ENCODE data around the gene TRPM4.

The TRPM4 gene

DNA sequence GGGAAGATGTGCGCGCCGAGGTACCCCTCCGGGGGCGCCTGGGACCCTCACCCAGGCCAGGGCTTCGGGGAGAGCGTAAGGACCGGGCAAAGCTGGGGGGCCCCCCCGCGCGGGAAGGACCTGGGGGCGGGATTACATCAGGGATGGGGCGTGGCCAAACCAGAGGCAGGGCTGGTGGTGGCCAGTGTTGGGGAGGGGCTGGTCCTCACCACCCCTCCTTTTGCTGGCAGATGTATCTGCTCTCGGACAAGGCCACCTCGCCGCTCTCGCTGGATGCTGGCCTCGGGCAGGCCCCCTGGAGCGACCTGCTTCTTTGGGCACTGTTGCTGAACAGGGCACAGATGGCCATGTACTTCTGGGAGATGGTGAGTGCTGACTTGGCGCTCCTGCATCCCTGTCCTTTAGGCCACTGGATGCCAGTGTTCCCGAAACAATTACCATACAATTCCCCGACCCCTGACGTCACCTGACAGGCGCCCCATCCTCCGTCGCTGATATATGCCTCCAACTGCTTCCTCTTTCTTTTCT, 25.3 kb downstream of the TRPM4 start:
- DNase-seq, result no peak
- no peak overlapping the region for H3K4me3 ChIP-seq (ENCODE audit: low read depth in 1 of 2, low read length in 2 of 2)
- H4K20me1 ChIP-seq (ENCODE audit: insufficient read depth, low read length), result no peaks in the 10 kb centered on the region
- ATAC-seq (ENCODE audit: insufficient read depth, low read depth), result no peak
- H3K36me3 ChIP-seq (ENCODE audit: insufficient read depth, low read length), result no peaks in the 10 kb centered on the region
- no peak overlapping the region for H3K4me2 ChIP-seq (ENCODE audit: insufficient read depth, low read length)
- H2AFZ ChIP-seq (ENCODE audit: low read depth, low read length), result no peak overlapping the region
- H3K79me2 ChIP-seq (ENCODE audit: insufficient read depth, low read length), result no peaks in the 10 kb centered on the region
- no peak overlapping the region for H3K27ac ChIP-seq (ENCODE audit: low read length)
- peaks cover 3% of the 10 kb centered on the region for H3K9me3 ChIP-seq (ENCODE audit: insufficient read depth, low read length, severe bottlenecking)
- H3K9ac ChIP-seq (ENCODE audit: low read depth, low read length), result no peak overlapping the region
- no peaks in the 10 kb centered on the region for H3K27me3 ChIP-seq (ENCODE audit: insufficient read depth, low read length, poor library complexity)
- TF ChIP-seq, protein P1, sequence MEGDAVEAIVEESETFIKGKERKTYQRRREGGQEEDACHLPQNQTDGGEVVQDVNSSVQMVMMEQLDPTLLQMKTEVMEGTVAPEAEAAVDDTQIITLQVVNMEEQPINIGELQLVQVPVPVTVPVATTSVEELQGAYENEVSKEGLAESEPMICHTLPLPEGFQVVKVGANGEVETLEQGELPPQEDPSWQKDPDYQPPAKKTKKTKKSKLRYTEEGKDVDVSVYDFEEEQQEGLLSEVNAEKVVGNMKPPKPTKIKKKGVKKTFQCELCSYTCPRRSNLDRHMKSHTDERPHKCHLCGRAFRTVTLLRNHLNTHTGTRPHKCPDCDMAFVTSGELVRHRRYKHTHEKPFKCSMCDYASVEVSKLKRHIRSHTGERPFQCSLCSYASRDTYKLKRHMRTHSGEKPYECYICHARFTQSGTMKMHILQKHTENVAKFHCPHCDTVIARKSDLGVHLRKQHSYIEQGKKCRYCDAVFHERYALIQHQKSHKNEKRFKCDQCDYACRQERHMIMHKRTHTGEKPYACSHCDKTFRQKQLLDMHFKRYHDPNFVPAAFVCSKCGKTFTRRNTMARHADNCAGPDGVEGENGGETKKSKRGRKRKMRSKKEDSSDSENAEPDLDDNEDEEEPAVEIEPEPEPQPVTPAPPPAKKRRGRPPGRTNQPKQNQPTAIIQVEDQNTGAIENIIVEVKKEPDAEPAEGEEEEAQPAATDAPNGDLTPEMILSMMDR (IDR thresholded peaks at IDR 0.05; ENCODE audit: borderline replicate concordance, extremely low read depth, low read length, poor library complexity, severe bottlenecking), result no peak
- TF ChIP-seq EZH2 (IDR thresholded peaks at IDR 0.05; ENCODE audit: borderline replicate concordance, low read depth, low read length, severe bottlenecking), result no peak
- no peaks in the 10 kb centered on the region for H3K4me1 ChIP-seq (ENCODE audit: insufficient read depth, low read length)

DNA sequence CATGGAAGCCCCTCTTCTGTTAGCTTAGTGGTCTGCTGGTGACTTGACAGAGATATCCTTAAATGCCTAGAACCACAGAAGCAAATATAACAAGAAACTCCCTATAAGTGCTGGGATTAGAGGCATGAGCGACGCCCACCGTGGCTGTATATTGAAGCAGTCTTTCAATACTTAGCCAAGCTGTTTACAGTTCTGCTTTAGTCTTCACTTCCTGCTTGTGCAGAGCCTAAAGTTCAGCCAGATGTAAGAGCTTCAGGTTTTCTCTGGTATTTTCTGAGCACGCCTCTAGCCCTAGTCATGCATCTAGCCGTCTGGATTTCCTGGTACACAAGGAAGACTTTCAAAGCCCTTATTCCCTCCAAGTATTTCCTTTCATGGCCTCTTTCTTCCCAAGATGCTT, 28.5 kb downstream of the TRPM4 start:
- no peak overlapping the region for H3K9ac ChIP-seq (ENCODE audit: low read depth, low read length)
- H3K4me1 ChIP-seq (ENCODE audit: insufficient read depth, low read length), result peaks cover 13% of the 10 kb centered on the region
- ATAC-seq (ENCODE audit: insufficient read depth, low read depth) (no peak), DNase-seq (no peak)
- no peak overlapping the region for H3K4me2 ChIP-seq (ENCODE audit: insufficient read depth, low read length)
- H3K4me3 ChIP-seq (ENCODE audit: low read depth in 1 of 2, low read length in 2 of 2), result no peak overlapping the region
- H3K79me2 ChIP-seq (ENCODE audit: insufficient read depth, low read length), result no peaks in the 10 kb centered on the region
- no peaks in the 10 kb centered on the region for H3K36me3 ChIP-seq (ENCODE audit: insufficient read depth, low read length)
- no peak overlapping the region for H3K27ac ChIP-seq (ENCODE audit: low read length)
- H2AFZ ChIP-seq (ENCODE audit: low read depth, low read length), result 0 out of 2 replicates have a peak overlapping the region, but pooled peaks have one; percentile 17
- no peak for TF ChIP-seq EZH2 (IDR thresholded peaks at IDR 0.05; ENCODE audit: borderline replicate concordance, low read depth, low read length, severe bottlenecking)
- TF ChIP-seq, protein P1 (IDR thresholded peaks at IDR 0.05; ENCODE audit: borderline replicate concordance, extremely low read depth, low read length, poor library complexity, severe bottlenecking), result no peak
- H3K9me3 ChIP-seq (ENCODE audit: insufficient read depth, low read length, severe bottlenecking), result peaks cover 8% of the 10 kb centered on the region
- no peaks in the 10 kb centered on the region for H4K20me1 ChIP-seq (ENCODE audit: insufficient read depth, low read length)
- H3K27me3 ChIP-seq (ENCODE audit: insufficient read depth, low read length, poor library complexity), result no peaks in the 10 kb centered on the region

DNA sequence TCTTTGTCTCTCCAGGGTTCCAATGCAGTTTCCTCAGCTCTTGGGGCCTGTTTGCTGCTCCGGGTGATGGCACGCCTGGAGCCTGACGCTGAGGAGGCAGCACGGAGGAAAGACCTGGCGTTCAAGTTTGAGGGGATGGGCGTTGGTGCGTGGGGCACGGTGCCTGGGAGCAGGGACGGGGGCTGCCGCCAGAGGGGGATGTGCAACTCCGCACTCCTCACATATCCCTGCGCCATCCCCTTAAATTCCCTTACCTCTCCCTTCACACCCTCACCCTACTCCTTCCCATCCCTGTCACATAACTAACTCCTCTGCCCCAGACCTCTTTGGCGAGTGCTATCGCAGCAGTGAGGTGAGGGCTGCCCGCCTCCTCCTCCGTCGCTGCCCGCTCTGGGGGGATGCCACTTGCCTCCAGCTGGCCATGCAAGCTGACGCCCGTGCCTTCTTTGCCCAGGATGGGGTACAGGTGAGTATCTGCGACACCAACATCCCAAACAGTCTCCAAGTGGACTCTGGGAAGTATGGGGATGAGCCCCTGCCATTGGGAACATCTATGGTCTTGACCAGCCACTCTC, 31.1 kb downstream of the TRPM4 start:
- ATAC-seq (ENCODE audit: insufficient read depth, low read depth) (no peak), DNase-seq (no peak)
- H3K9ac ChIP-seq (ENCODE audit: low read depth, low read length), result no peak overlapping the region
- H2AFZ ChIP-seq (ENCODE audit: low read depth, low read length), result no peak overlapping the region
- H3K4me2 ChIP-seq (ENCODE audit: insufficient read depth, low read length), result no peak overlapping the region
- no peak overlapping the region for H3K4me3 ChIP-seq (ENCODE audit: low read depth in 1 of 2, low read length in 2 of 2)
- no peak overlapping the region for H3K27ac ChIP-seq (ENCODE audit: low read length)
- peaks cover 13% of the 10 kb centered on the region for H3K4me1 ChIP-seq (ENCODE audit: insufficient read depth, low read length)
- no peaks in the 10 kb centered on the region for H3K79me2 ChIP-seq (ENCODE audit: insufficient read depth, low read length)
- H3K9me3 ChIP-seq (ENCODE audit: insufficient read depth, low read length, severe bottlenecking), result peaks cover 8% of the 10 kb centered on the region
- no peaks in the 10 kb centered on the region for H3K27me3 ChIP-seq (ENCODE audit: insufficient read depth, low read length, poor library complexity)
- TF ChIP-seq, protein P1 (IDR thresholded peaks at IDR 0.05; ENCODE audit: borderline replicate concordance, extremely low read depth, low read length, poor library complexity, severe bottlenecking), result no peak
- no peaks in the 10 kb centered on the region for H3K36me3 ChIP-seq (ENCODE audit: insufficient read depth, low read length)
- H4K20me1 ChIP-seq (ENCODE audit: insufficient read depth, low read length), result no peaks in the 10 kb centered on the region

Measured in DND-41 (cell line).